Measurements from ENCODE around the gene SLA2. TPM values are rescaled to one million over a fixed set of nuclear protein-coding genes. Genes with fewer than 3 reads are reported as not detected.

Gene SLA2
- total RNA-seq, 1 experiment from 2014 or later: not detected

DNA sequence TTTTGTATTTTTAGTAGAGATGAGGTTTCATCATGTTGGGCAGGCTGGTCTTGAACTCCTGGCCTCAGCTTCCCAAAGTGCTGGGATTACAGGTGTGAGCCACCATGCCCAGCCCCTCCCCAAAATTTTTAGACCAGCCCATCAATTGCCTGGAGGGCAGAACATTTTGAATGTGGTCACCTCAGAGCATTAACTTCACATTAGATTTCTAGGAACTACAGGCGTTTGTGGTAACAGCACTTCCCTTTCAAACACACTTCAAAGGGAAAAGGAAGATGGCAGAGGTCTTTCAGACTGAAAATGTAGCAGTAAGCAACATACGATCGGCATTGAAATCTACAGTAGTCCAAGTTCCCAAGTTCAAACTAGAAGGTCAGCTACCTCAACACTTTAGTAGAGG lies 12.3 kb upstream of the SLA2 start:
- ChIA-PET CTCF (no interaction called here), POLR2A (ENCODE audit: low non-redundant PET) (no interaction called here)
- H3K4me3 ChIP-seq (ENCODE audit: low read depth, low read length, poor library complexity, severe bottlenecking): no peak overlapping the region
- TF ChIP-seq, protein P1, sequence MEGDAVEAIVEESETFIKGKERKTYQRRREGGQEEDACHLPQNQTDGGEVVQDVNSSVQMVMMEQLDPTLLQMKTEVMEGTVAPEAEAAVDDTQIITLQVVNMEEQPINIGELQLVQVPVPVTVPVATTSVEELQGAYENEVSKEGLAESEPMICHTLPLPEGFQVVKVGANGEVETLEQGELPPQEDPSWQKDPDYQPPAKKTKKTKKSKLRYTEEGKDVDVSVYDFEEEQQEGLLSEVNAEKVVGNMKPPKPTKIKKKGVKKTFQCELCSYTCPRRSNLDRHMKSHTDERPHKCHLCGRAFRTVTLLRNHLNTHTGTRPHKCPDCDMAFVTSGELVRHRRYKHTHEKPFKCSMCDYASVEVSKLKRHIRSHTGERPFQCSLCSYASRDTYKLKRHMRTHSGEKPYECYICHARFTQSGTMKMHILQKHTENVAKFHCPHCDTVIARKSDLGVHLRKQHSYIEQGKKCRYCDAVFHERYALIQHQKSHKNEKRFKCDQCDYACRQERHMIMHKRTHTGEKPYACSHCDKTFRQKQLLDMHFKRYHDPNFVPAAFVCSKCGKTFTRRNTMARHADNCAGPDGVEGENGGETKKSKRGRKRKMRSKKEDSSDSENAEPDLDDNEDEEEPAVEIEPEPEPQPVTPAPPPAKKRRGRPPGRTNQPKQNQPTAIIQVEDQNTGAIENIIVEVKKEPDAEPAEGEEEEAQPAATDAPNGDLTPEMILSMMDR (conservative IDR thresholded peaks at IDR 0.05; ENCODE audit: low read depth, low read length): no peak
- TF ChIP-seq EZH2 (IDR thresholded peaks at IDR 0.05; ENCODE audit: borderline replicate concordance, low read depth, low read length, poor library complexity, severe bottlenecking): no peak
- intact Hi-C loops (cut with micrococcal nuclease; ENCODE audit: unreplicated experiment): no loop called here
- no peaks in the 10 kb centered on the region for H3K36me3 ChIP-seq (ENCODE audit: insufficient read depth, low read length, poor library complexity, severe bottlenecking)
- DNase-seq (ENCODE audit: low spot score): no peak
- no TSS peak for BruUV-seq (replicated peaks)
- H3K9me3 ChIP-seq (ENCODE audit: low read depth, low read length, poor library complexity, severe bottlenecking): no peaks in the 10 kb centered on the region
- H3K27me3 ChIP-seq (replicated peaks; ENCODE audit: insufficient read depth, low read depth, low read length, poor library complexity): no peaks in the 10 kb centered on the region
- H3K27ac ChIP-seq (ENCODE audit: low read depth, low read length, poor library complexity, severe bottlenecking): no peak overlapping the region
- H3K4me1 ChIP-seq (ENCODE audit: insufficient read depth, low read length, poor library complexity, severe bottlenecking): no peaks in the 10 kb centered on the region

- ChIA-PET CTCF (no interaction called here), POLR2A (ENCODE audit: low non-redundant PET) (no interaction called here)
- Histone ChIP-seq H3K36me3 (ENCODE audit: insufficient read depth, low read length, poor library complexity, severe bottlenecking) (no peaks in the 10 kb centered on the region), H3K4me3 (ENCODE audit: low read depth, low read length, poor library complexity, severe bottlenecking) (no peak overlapping the region), H3K9me3 (ENCODE audit: low read depth, low read length, poor library complexity, severe bottlenecking) (no peaks in the 10 kb centered on the region), H3K27me3 (replicated peaks; ENCODE audit: insufficient read depth, low read depth, low read length, poor library complexity) (no peaks in the 10 kb centered on the region), H3K4me1 (ENCODE audit: insufficient read depth, low read length, poor library complexity, severe bottlenecking) (no peaks in the 10 kb centered on the region), H3K27ac (ENCODE audit: low read depth, low read length, poor library complexity, severe bottlenecking) (no peak overlapping the region)
- no TSS peak for BruUV-seq (replicated peaks)
- intact Hi-C loops (cut with micrococcal nuclease; ENCODE audit: unreplicated experiment): no loop called here
- no peak for DNase-seq (ENCODE audit: low spot score)
- no peak for TF ChIP-seq EZH2 (IDR thresholded peaks at IDR 0.05; ENCODE audit: borderline replicate concordance, low read depth, low read length, poor library complexity, severe bottlenecking)
- TF ChIP-seq, protein P1 (conservative IDR thresholded peaks at IDR 0.05; ENCODE audit: low read depth, low read length): no peak
These were observed 10.7 kb upstream of the SLA2 start for GRCh38 chr20:36656733-36657132.

DNA sequence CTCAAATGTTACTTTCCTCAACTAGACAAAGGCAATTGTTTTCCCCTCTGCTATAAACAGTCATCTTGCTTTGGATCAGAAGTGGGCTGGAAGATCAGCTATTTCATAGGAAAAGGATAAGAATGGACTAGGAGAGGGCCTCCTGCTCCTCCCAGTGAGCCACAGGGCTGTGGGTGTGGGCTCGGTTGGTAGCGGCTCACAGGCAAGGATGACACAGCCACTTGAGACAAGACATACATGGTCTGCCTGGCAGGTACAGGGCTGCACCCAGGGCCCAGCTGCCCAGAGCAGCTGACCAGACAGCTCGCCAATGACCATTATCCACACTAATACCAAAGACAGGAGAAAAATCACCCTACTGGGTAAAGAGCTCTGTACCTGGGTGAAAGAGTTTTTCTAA lies 9.0 kb upstream of the SLA2 start:
- no TSS peak for BruUV-seq (replicated peaks)

More for the DNA sequence above, 9.0 kb upstream of the SLA2 start:
- H3K27ac ChIP-seq (ENCODE audit: low read depth, low read length, poor library complexity, severe bottlenecking): no peak overlapping the region
- ChIA-PET CTCF (no interaction called here), POLR2A (ENCODE audit: low non-redundant PET) (no interaction called here)
- TF ChIP-seq, protein P1 (conservative IDR thresholded peaks at IDR 0.05; ENCODE audit: low read depth, low read length): no peak
- TF ChIP-seq EZH2 (IDR thresholded peaks at IDR 0.05; ENCODE audit: borderline replicate concordance, low read depth, low read length, poor library complexity, severe bottlenecking): no peak
- no peaks in the 10 kb centered on the region for H3K27me3 ChIP-seq (replicated peaks; ENCODE audit: insufficient read depth, low read depth, low read length, poor library complexity)
- H3K4me1 ChIP-seq (ENCODE audit: insufficient read depth, low read length, poor library complexity, severe bottlenecking): no peaks in the 10 kb centered on the region
- DNase-seq (ENCODE audit: low spot score): no peak
- no peaks in the 10 kb centered on the region for H3K9me3 ChIP-seq (ENCODE audit: low read depth, low read length, poor library complexity, severe bottlenecking)
- no peak overlapping the region for H3K4me3 ChIP-seq (ENCODE audit: low read depth, low read length, poor library complexity, severe bottlenecking)
- intact Hi-C loops (cut with micrococcal nuclease; ENCODE audit: unreplicated experiment): no loop called here
- H3K36me3 ChIP-seq (ENCODE audit: insufficient read depth, low read length, poor library complexity, severe bottlenecking): no peaks in the 10 kb centered on the region

All from A673 (cell line).